Bronchial epithelial cell (primary cell): Measurements from ENCODE around the gene SAMD13. TPM values are rescaled to one million over a fixed set of nuclear protein-coding genes. Genes with fewer than 3 reads are reported as not detected.

ENCODE experiments used
- DNase-seq: peaks from one replicate; pipeline ENCODE4 v3.0.0-alpha.2; 2010; ENCODE audit warnings: low read depth
- FAIRE-seq: peaks from 2 replicates; lab custom pipeline; 2011; peaks lifted over from hg19 to GRCh38; lab: Jason Lieb, UNC
- H3K27me3 ChIP-seq: 2 replicates; pipeline ENCODE4 v1.5.1; 2011; ENCODE audit warnings: low read length; ENCODE audit not compliant: control insufficient read depth, insufficient read depth
- H3K36me3 ChIP-seq: 2 replicates; pipeline ENCODE4 v1.5.1; 2011; ENCODE audit warnings: low read length; ENCODE audit not compliant: control insufficient read depth, insufficient read depth
- H3K4me3 ChIP-seq: 2 replicates; pipeline ENCODE4 v1.5.1; 2011; ENCODE audit warnings: mild to moderate bottlenecking, low read depth, low read length, control low read depth
- total RNA-seq: library from RNA; depleted of rRNA; stranded (reverse); fragments of >200 nt; gene quantifications from 2 replicates; pipeline ENCODE4 v1.2.1, GENCODE V29; 2014
- TF ChIP-seq, protein P1 (sequence below): IDR thresholded peaks from 2 replicates; pipeline ENCODE4 v1.5.1; 2011; ENCODE audit warnings: mild to moderate bottlenecking, moderate library complexity, low read length, control low read depth, inconsistent platforms; ENCODE audit not compliant: insufficient read depth, severe bottlenecking

SAMD13 gene
- total RNA-seq, 1 donor from 2014 or later, result 0.26 TPM

DNA sequence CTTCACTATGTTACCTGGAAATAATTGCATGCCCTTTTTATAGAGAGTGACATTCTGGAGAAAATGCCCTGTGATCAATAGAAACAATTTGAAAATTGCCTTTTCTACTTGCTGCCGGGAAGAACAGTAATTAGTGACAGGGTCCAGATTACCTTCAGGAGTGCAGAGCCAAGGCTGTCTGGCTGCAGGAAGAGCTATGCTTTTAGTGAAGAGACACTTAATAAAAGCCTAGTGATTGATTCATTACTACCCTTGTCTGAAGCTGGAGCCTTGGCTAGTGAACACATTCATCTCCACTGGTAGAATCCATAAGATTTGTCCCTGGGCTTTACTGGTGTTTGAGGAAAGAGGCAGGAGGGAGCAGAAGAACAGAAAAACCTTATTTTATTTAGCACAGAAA is 83.8 kb downstream of the SAMD13 start:
- Histone ChIP-seq H3K4me3 (no peak overlapping the region), H3K36me3 (no peaks in the 10 kb centered on the region), H3K27me3 (no peaks in the 10 kb centered on the region)
- TF ChIP-seq, protein P1, sequence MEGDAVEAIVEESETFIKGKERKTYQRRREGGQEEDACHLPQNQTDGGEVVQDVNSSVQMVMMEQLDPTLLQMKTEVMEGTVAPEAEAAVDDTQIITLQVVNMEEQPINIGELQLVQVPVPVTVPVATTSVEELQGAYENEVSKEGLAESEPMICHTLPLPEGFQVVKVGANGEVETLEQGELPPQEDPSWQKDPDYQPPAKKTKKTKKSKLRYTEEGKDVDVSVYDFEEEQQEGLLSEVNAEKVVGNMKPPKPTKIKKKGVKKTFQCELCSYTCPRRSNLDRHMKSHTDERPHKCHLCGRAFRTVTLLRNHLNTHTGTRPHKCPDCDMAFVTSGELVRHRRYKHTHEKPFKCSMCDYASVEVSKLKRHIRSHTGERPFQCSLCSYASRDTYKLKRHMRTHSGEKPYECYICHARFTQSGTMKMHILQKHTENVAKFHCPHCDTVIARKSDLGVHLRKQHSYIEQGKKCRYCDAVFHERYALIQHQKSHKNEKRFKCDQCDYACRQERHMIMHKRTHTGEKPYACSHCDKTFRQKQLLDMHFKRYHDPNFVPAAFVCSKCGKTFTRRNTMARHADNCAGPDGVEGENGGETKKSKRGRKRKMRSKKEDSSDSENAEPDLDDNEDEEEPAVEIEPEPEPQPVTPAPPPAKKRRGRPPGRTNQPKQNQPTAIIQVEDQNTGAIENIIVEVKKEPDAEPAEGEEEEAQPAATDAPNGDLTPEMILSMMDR, result no peak
- DNase-seq (no peak), FAIRE-seq (no peak)

- DNase-seq (peak; percentile 90), FAIRE-seq (no peak)
- TF ChIP-seq, protein P1, result no peak
- no peaks in the 10 kb centered on the region for H3K27me3 ChIP-seq
- H3K4me3 ChIP-seq, result no peak overlapping the region
- no peaks in the 10 kb centered on the region for H3K36me3 ChIP-seq
Observed at GRCh38 chr1:84386716-84387479, 85.4 kb downstream of the SAMD13 start.

DNA sequence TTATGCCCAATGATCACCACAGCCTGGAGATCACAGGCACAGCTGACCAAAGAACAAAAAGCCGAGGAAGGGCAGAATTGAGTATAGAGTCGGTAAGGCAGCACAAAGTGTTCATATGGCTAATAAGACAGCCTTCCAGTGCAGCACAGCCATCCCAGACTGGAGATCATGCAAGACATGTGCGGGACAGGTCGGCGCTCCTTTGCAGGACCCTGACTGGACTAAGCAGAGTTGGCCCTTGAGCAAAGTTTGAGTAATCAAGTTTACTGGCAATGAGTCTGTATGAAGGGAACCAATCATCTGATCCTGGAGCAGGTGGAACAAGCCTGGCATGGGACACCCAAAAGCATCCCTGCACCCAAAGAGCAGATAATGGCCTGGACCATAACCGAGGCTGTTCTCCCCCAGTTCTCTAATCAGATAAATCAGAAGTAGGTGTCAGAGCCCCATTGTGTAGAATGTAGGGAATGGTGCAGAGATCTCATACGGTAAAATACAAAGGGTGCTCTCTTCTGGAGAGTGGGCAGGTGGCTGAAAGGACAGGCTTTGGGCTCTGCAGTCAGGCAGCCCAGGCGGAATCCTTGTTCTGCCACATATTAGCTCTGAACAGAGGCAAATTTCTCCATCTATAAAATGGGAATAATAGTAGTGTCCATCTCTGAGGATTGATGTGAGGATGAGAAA is 86.1 kb downstream of the SAMD13 start:
- DNase-seq (no peak), FAIRE-seq (no peak)
- TF ChIP-seq, protein P1, result no peak
- no peak overlapping the region for H3K4me3 ChIP-seq
- H3K27me3 ChIP-seq, result no peaks in the 10 kb centered on the region
- no peaks in the 10 kb centered on the region for H3K36me3 ChIP-seq

DNA sequence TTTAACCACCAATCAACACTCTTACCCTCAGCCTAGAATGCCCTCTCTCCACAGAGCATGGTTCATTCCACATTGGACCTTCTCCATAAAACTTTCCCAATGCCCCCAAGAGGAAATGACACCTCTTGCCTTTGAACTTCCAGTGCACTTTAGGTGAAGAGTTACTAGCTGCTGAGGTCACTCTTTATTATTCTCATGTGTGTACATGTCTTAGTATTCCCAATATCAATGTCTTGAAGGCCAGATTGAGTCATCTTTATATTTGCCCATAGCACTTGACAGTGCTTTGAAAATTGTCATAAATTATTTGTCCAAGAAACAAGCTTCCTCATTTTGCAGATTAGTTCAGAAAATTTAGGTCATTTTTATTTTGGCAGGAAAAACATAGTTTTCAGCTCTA is 88.7 kb downstream of the SAMD13 start:
- TF ChIP-seq, protein P1, result no peak
- H3K36me3 ChIP-seq, result no peaks in the 10 kb centered on the region
- FAIRE-seq, result no peak
- H3K4me3 ChIP-seq, result no peak overlapping the region
- no peaks in the 10 kb centered on the region for H3K27me3 ChIP-seq
- peak; percentile 91 for DNase-seq

- TF ChIP-seq, protein P1, result no peak
- H3K27me3 ChIP-seq, result no peaks in the 10 kb centered on the region
Observed at GRCh38 chr1:84398175-84399155, 97.0 kb downstream of the SAMD13 start, which contains the start of gene DNASE2B. TSS of gene DNASE2B (plus strand) at chr1:84398484. CDS start at chr1:84398565, 81 bp downstream.

More at GRCh38 chr1:84398175-84399155, 97.0 kb downstream of the SAMD13 start, which contains the start of gene DNASE2B:
- FAIRE-seq (no peak), DNase-seq (no peak)
- Histone ChIP-seq H3K36me3 (no peaks in the 10 kb centered on the region), H3K4me3 (no peak within 1 kb of the TSS)
